ENCODE data around the gene TPX2. TPM values are rescaled to one million over a fixed set of nuclear protein-coding genes. Genes with fewer than 3 reads are reported as not detected.
A peak's percentile ranks its signal among the peaks of the same experiment; 100 is the strongest.

TPX2 gene
- total and polyA plus RNA-seq, 2 donors from 2014 or later, result 0.47 to 1.4 TPM

DNA sequence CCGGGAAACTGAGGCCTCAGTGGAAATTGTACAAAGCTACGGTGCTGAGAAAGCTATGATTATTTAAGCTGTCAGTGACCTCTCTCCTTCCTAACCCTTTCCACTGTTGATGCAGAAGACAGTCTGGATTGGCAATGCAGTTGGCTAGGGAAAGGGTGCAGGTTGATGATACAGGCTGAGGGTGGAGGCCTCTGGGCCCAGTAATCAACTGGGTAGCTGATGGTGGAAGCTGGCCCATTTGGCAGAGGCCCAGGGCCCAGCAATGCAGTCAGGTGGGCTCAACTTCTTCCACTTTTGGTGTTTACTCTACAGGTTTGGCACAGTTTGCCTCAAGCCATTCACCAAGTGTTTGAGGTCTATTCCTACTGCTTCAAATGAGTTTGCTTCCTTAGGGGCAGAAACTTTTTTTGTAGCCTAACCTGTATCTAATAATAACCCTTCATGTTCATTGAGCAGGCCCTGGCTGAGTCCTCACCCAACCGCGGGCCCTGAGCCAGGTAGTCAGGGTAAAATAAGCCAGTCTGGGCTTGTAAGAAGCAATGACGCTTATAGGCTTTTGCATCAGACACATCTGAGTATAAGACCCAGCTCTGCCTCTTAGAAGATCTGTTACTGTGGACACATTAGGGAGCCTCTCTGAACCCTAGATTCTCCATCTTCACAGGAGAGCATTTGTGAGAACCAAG lies 28.5 kb upstream of the TPX2 start:
- TF ChIP-seq, protein P1, sequence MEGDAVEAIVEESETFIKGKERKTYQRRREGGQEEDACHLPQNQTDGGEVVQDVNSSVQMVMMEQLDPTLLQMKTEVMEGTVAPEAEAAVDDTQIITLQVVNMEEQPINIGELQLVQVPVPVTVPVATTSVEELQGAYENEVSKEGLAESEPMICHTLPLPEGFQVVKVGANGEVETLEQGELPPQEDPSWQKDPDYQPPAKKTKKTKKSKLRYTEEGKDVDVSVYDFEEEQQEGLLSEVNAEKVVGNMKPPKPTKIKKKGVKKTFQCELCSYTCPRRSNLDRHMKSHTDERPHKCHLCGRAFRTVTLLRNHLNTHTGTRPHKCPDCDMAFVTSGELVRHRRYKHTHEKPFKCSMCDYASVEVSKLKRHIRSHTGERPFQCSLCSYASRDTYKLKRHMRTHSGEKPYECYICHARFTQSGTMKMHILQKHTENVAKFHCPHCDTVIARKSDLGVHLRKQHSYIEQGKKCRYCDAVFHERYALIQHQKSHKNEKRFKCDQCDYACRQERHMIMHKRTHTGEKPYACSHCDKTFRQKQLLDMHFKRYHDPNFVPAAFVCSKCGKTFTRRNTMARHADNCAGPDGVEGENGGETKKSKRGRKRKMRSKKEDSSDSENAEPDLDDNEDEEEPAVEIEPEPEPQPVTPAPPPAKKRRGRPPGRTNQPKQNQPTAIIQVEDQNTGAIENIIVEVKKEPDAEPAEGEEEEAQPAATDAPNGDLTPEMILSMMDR (IDR thresholded peaks at IDR 0.05; ENCODE audit: borderline replicate concordance, extremely low read depth, insufficient read depth), result no peak
- Histone ChIP-seq H3K4me1 (ENCODE audit: control insufficient read depth in 2 of 3, insufficient read depth in 2 of 3, low read depth in 1 of 3, low read length in 3 of 3) (peaks cover 0 to 72% (median 70%) of the 10 kb centered on the region in 3 donors), H3K9me3 (ENCODE audit: control insufficient read depth in 2 of 3, insufficient read depth in 1 of 3, low read length in 3 of 3) (no peaks in the 10 kb centered on the region), H3K27ac (ENCODE audit: low read depth in 2 of 2, low read length in 2 of 2) (peak overlapping the region; percentile 91 to 97), H3K27me3 (ENCODE audit: control insufficient read depth, insufficient read depth, low read length) (no peaks in the 10 kb centered on the region), H3K4me3 (ENCODE audit: low read length in 3 of 3) (no peak overlapping the region), H3K9ac (ENCODE audit: low read length in 3 of 3) (peak overlapping the region in 2 of 3 donors; percentile 50 to 59), H3K36me3 (ENCODE audit: control insufficient read depth in 2 of 3, insufficient read depth in 3 of 3, low read length in 3 of 3) (peaks cover 5 to 34% (median 32%) of the 10 kb centered on the region in 3 donors)
- DNase-seq, result no peak
- FAIRE-seq, result no peak
- intact Hi-C loops (cut with DNase I), result no loop called here

DNA sequence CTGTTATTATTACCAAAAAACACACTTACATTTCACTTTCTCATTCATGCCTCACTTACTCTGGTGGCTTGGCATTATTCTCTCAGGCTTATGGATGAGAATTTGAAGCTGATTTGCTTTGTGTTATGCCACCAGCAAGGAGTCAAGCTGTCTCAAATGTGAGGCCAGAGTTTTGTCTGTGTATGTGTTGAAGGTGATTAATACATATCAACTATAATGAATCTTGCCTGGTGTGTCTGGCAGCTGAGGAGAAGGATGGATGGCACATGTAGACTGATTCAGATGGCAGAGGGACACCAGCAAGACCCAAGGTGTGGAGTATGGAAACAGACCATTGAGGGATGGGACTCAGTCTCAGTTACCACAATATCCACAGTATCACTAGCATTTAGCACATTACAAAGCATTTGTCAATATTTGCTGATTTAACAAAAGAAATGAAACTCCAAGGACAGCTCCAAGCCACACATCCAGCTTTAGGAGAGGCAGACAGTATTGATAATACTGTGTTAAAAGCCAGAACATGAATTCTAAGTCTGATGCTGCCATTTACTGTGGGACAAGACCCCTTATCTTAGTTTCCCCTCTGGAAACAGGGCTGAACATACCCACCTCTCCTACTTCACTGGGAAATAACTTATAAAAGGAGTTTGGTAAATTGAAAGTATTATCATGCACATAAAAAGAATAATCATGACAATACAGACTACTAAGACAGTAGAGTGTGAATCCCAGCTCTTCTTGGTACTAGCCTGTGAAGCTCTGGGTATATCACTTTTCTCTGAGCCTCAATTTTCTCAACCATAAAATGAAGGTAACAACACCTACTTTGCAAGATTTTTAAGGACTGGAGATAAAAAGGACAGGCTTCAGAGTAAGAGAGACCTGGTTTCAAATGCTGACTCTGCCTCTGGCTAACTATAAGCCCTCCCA lies 27.6 kb upstream of the TPX2 start:
- Histone ChIP-seq H3K36me3 (ENCODE audit: control insufficient read depth in 2 of 3, insufficient read depth in 3 of 3, low read length in 3 of 3) (peaks cover 5 to 27% (median 26%) of the 10 kb centered on the region in 3 donors), H3K27me3 (ENCODE audit: control insufficient read depth, insufficient read depth, low read length) (no peaks in the 10 kb centered on the region), H3K9ac (ENCODE audit: low read length in 3 of 3) (peak overlapping the region in 2 of 3 donors; percentile 50 to 59), H3K27ac (ENCODE audit: low read depth in 2 of 2, low read length in 2 of 2) (peak overlapping the region; percentile 91 to 97), H3K9me3 (ENCODE audit: control insufficient read depth in 2 of 3, insufficient read depth in 1 of 3, low read length in 3 of 3) (no peaks in the 10 kb centered on the region), H3K4me3 (ENCODE audit: low read length in 3 of 3) (peak overlapping the region in 1 of 3 donors; percentile 26), H3K4me1 (ENCODE audit: control insufficient read depth in 2 of 3, insufficient read depth in 2 of 3, low read depth in 1 of 3, low read length in 3 of 3) (peaks cover 0 to 65% (median 64%) of the 10 kb centered on the region in 3 donors)
- TF ChIP-seq, protein P1 (IDR thresholded peaks at IDR 0.05; ENCODE audit: borderline replicate concordance, extremely low read depth, insufficient read depth), result no peak
- intact Hi-C loops (cut with DNase I), result no loop called here
- DNase-seq (no peak), FAIRE-seq (no peak)

DNA sequence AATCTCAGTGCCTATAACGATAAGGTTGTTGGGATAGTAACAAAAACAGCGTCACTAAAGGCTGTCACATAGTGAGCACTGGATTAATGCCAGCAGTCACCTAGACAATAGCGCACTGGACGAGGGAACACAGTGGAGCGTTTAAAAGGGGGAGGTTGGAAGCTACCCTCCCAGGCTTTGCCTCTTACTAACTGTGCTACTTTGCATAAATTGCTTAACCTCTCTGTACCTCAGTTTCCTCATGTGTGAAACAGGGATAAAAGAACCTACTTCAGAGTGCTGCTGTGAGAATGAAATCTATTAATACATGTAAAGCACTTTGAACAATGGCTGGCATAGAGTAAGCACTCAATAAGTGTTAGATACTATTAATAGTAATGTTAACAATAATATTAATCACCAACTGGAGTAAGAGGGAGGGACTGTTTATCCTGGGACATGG lies 27.0 kb upstream of the TPX2 start:
- H3K9me3 ChIP-seq (ENCODE audit: control insufficient read depth in 2 of 3, insufficient read depth in 1 of 3, low read length in 3 of 3), result no peaks in the 10 kb centered on the region
- H3K4me3 ChIP-seq (ENCODE audit: low read length in 3 of 3), result peak overlapping the region in 2 of 3 donors; percentile 9 to 26
- intact Hi-C loops (cut with DNase I), result no loop called here
- H3K4me1 ChIP-seq (ENCODE audit: control insufficient read depth in 2 of 3, insufficient read depth in 2 of 3, low read depth in 1 of 3, low read length in 3 of 3), result peaks cover 0 to 66% (median 65%) of the 10 kb centered on the region in 3 donors
- TF ChIP-seq, protein P1 (IDR thresholded peaks at IDR 0.05; ENCODE audit: borderline replicate concordance, extremely low read depth, insufficient read depth), result no peak
- FAIRE-seq, result no peak
- peaks cover 5 to 20% (median 20%) of the 10 kb centered on the region in 3 donors for H3K36me3 ChIP-seq (ENCODE audit: control insufficient read depth in 2 of 3, insufficient read depth in 3 of 3, low read length in 3 of 3)
- peak overlapping the region in 2 of 3 donors; percentile 4 to 59 for H3K9ac ChIP-seq (ENCODE audit: low read length in 3 of 3)
- no peaks in the 10 kb centered on the region for H3K27me3 ChIP-seq (ENCODE audit: control insufficient read depth, insufficient read depth, low read length)
- peak overlapping the region; percentile 91 to 97 for H3K27ac ChIP-seq (ENCODE audit: low read depth in 2 of 2, low read length in 2 of 2)
- DNase-seq, result peak in 2 of 5 donors; percentile 42 to 71

All from kidney (tissue), 14 donors.